Measurements from ENCODE around the gene ZNF585A.
"Not testable (repeated sequence)": the region's sequence is repeated elsewhere in the genome, so short reads cannot be mapped to it uniquely, and the experiment has no call there.

ZNF585A gene

GRCh38 chr19:37197768-37198167 is 25.3 kb upstream of the ZNF585A start:
- TF ChIP-seq, protein P1, sequence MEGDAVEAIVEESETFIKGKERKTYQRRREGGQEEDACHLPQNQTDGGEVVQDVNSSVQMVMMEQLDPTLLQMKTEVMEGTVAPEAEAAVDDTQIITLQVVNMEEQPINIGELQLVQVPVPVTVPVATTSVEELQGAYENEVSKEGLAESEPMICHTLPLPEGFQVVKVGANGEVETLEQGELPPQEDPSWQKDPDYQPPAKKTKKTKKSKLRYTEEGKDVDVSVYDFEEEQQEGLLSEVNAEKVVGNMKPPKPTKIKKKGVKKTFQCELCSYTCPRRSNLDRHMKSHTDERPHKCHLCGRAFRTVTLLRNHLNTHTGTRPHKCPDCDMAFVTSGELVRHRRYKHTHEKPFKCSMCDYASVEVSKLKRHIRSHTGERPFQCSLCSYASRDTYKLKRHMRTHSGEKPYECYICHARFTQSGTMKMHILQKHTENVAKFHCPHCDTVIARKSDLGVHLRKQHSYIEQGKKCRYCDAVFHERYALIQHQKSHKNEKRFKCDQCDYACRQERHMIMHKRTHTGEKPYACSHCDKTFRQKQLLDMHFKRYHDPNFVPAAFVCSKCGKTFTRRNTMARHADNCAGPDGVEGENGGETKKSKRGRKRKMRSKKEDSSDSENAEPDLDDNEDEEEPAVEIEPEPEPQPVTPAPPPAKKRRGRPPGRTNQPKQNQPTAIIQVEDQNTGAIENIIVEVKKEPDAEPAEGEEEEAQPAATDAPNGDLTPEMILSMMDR (IDR thresholded peaks at IDR 0.05; ENCODE audit: insufficient read depth, low read depth, low read length, missing control alignments), result no peak
- DNase-seq (ENCODE audit: low read depth), result no peak
- no peak overlapping the region for H3K4me3 ChIP-seq (ENCODE audit: low read depth, low read length)

DNA sequence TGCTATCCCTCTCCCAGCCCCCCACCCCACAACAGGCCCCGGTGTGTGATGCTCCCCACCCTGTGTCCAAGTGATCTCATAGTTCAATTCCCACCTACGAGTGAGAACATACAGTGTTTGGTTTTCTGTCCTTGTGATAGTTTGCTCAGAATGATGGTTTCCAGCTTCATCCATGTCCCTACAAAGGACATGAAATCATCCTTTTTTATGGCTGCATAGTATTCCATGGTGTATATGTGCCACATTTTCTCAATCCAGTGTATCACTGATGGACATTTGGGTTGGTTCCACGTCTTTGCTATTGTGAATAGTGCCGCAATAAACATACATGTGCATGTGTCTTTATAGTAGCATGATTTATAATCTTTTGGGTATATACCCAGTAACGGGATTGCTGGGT is 24.6 kb upstream of the ZNF585A start:
- DNase-seq (ENCODE audit: low read depth), result not testable (repeated sequence)

GRCh38 chr19:37195248-37195647 is 22.8 kb upstream of the ZNF585A start:
- H3K4me3 ChIP-seq (ENCODE audit: low read depth, low read length); DNase-seq (ENCODE audit: low read depth): not testable (repeated sequence)

More for the DNA sequence above, 24.6 kb upstream of the ZNF585A start:
- not testable (repeated sequence) for H3K4me3 ChIP-seq (ENCODE audit: low read depth, low read length)

- H3K4me3 ChIP-seq (ENCODE audit: low read depth, low read length); DNase-seq (ENCODE audit: low read depth): not testable (repeated sequence)
Observed at GRCh38 chr19:37186071-37186470, 13.6 kb upstream of the ZNF585A start.

DNA sequence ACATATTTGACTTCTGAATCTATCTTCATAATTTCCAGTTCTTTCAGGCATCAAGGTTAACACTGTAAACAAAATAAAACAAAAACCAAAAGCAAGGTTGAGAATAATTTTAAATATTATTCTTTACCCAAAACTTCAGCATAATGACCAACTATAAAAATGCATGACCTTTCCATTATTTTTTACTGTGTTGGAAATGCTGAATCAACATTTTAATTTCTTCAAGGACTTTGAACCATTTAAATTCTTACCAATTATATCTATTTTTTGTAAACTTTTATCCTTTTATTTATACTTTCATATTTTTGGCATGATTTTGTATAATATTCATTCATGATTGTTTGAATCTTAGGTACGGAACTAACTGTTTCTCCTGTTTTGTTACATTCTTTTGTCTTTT is 6.9 kb downstream of the ZNF585A start:
- no peak overlapping the region for H3K4me3 ChIP-seq (ENCODE audit: low read depth, low read length)
- TF ChIP-seq, protein P1 (IDR thresholded peaks at IDR 0.05; ENCODE audit: insufficient read depth, low read depth, low read length, missing control alignments), result no peak
- DNase-seq (ENCODE audit: low read depth), result no peak

DNA sequence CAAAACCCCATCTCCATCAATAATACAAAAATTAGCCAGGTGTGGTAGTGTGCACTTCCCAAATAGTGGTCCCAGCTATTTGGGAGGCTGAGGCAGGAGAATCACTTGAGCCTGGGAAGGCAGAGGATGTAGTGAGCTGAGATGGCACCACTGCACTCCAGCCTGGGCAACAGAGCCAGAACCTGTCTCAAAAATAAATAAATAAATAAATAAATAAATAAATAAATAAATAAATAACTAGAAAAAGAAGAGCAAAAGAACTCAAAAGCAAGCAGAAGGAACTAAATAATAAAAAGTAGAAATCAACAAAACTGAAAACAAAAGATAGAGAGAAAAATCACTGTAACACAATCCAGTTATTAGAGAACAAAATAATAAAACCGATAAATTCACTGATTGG is 12.3 kb downstream of the ZNF585A start:
- H3K4me3 ChIP-seq (ENCODE audit: low read depth, low read length), result no peak overlapping the region
- TF ChIP-seq, protein P1 (IDR thresholded peaks at IDR 0.05; ENCODE audit: insufficient read depth, low read depth, low read length, missing control alignments), result no peak
- no peak for DNase-seq (ENCODE audit: low read depth)

- TF ChIP-seq, protein P1 (IDR thresholded peaks at IDR 0.05; ENCODE audit: insufficient read depth, low read depth, low read length, missing control alignments), result no peak
- H3K4me3 ChIP-seq (ENCODE audit: low read depth, low read length), result no peak overlapping the region
- no peak for DNase-seq (ENCODE audit: low read depth)
Observed at GRCh38 chr19:37148214-37148613, 24.3 kb downstream of the ZNF585A start.

DNA sequence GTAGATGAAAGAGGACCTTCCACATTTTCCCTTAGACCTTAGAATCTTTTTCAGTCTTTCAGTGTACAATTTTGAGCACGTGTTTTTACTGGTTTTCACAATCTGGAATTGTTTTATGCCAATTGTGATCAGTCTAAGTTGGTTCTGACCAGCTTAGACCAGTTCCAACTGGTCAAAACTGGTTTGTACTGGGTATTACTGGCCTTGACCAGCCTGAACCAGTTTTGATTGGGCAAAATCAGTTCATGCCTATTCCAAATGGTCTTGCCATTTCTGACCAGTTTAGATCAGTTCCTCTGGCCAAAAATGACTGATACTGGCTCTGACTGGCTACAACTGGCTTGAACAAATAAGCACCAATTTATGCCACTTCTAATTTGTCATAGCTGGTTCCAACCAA is 36.4 kb downstream of the ZNF585A start:
- H3K4me3 ChIP-seq (ENCODE audit: low read depth, low read length), result no peak overlapping the region
- TF ChIP-seq, protein P1 (IDR thresholded peaks at IDR 0.05; ENCODE audit: insufficient read depth, low read depth, low read length, missing control alignments), result no peak
- DNase-seq (ENCODE audit: low read depth), result no peak

- no peak overlapping the region for H3K4me3 ChIP-seq (ENCODE audit: low read depth, low read length)
- TF ChIP-seq, protein P1 (IDR thresholded peaks at IDR 0.05; ENCODE audit: insufficient read depth, low read depth, low read length, missing control alignments), result no peak
- no peak for DNase-seq (ENCODE audit: low read depth)
Observed at GRCh38 chr19:37128821-37129177, 43.7 kb downstream of the ZNF585A start.

Measured in GM12865 (cell line).